Natural killer cell (primary cell): ENCODE results near the gene WDTC1. TPM values are rescaled to one million over a fixed set of nuclear protein-coding genes. Genes with fewer than 3 reads are reported as not detected.

Source experiments
- ATAC-seq, 3 donors: fragments of 150-1000 bp in 2 of 3; fragments of 200-7000 bp in 1 of 3; cut with Tn5 transposase; 1 replicate in 1 of 3; 2 replicates in 2 of 3; pipeline ENCODE4 v1.10.0; 2021; ENCODE audit warnings: mild to moderate bottlenecking in 2 of 3, moderate library complexity in 2 of 3
- DNase-seq, 2 donors: peaks; one replicate each; pipeline versions ENCODE4 v3.0.0 to v3.0.0-alpha.2; 2013 to 2021; ENCODE audit warnings: mixed read lengths in 1 of 2
- H3K27ac ChIP-seq: one replicate; pipeline ENCODE4 v1.5.1; 2013; ENCODE audit warnings: mild to moderate bottlenecking, low read length
- H3K27me3 ChIP-seq: one replicate; pipeline ENCODE4 v1.6.1; 2013; ENCODE audit warnings: low read length; ENCODE audit not compliant: control insufficient read depth, insufficient read depth
- H3K36me3 ChIP-seq: one replicate; pipeline ENCODE4 v1.6.1; 2013; ENCODE audit warnings: low read length; ENCODE audit not compliant: control insufficient read depth, insufficient read depth
- H3K4me1 ChIP-seq: one replicate; pipeline ENCODE4 v1.6.1; 2013; ENCODE audit warnings: low read length; ENCODE audit not compliant: control insufficient read depth, insufficient read depth
- H3K4me3 ChIP-seq: one replicate; pipeline ENCODE4 v1.5.1; 2013; ENCODE audit warnings: low read length
- H3K9me3 ChIP-seq: one replicate; pipeline ENCODE4 v1.6.1; 2013; ENCODE audit warnings: low read length; ENCODE audit not compliant: control insufficient read depth, insufficient read depth
- H3K27ac Mint-ChIP-seq, 2 donors: one replicate each; pipeline ENCODE4 v1.8.0; 2022; ENCODE audit warnings: mild to moderate bottlenecking in 2 of 2, mixed read lengths in 2 of 2, moderate library complexity in 1 of 2
- H3K27me3 Mint-ChIP-seq, 2 donors: one replicate each; pipeline ENCODE4 v1.8.0; 2022; ENCODE audit warnings: low read depth in 2 of 2, mixed read lengths in 2 of 2
- H3K36me3 Mint-ChIP-seq: one replicate; pipeline ENCODE4 v1.8.0; 2022; ENCODE audit warnings: mixed read lengths
- H3K4me1 Mint-ChIP-seq, 2 donors: one replicate each; pipeline ENCODE4 v1.8.0; 2022; ENCODE audit warnings: mixed read lengths in 2 of 2
- H3K4me3 Mint-ChIP-seq: one replicate; pipeline ENCODE4 v1.8.0; 2022; ENCODE audit warnings: mild to moderate bottlenecking, moderate library complexity, mixed read lengths
- H3K9me3 Mint-ChIP-seq, 2 donors: one replicate each; pipeline ENCODE4 v1.8.0; 2022; ENCODE audit warnings: mixed read lengths in 2 of 2
- CTCF ChIP-seq: fragments of 200-600 bp; IDR thresholded peaks from one replicate; pipeline ENCODE4 v1.8.0; 2022; ENCODE audit warnings: antibody characterized with exemption
- WGBS: methylation state at CpG from one replicate; pipeline ENCODE4 v1.1.7; 2013; ENCODE audit warnings: missing lambda C conversion rate; ENCODE audit not compliant: insufficient coverage; 5-methylcytosine and 5-hydroxymethylcytosine counted together
- intact Hi-C: fragments of 100-400 bp; cut with micrococcal nuclease; formaldehyde crosslinking; loops from one replicate; pipeline ENCODE4 v1.14.2; 2022
- total RNA-seq, 4 donors: library from RNA; stranded (reverse); fragments of 120-200 nt in 1 of 4; gene quantifications; one replicate each; pipeline versions ENCODE4 v1.2.3 to v1.2.4, GENCODE V29; 2013 to 2022

Gene WDTC1
- total RNA-seq, 3 donors from 2014 or later (not counting 1 experiment from before 2014, with no cell fraction given) = 68.9 to 82.0 (median 81.7) TPM

GRCh38 chr1:27336756-27337155 is 102.3 kb downstream of the WDTC1 start:
- H3K4me1 Mint-ChIP-seq = peaks cover 36 to 42% of the 10 kb centered on the region in 2 donors
- Histone ChIP-seq H3K4me1 (peaks cover 36% of the 10 kb centered on the region), H3K36me3 (peaks cover 42% of the 10 kb centered on the region), H3K27me3 (no peaks in the 10 kb centered on the region), H3K4me3 (no peak overlapping the region), H3K9me3 (no peaks in the 10 kb centered on the region), H3K27ac (no peak overlapping the region)
- H3K27ac Mint-ChIP-seq = peak overlapping the region in 1 of 2 donors; percentile 18
- intact Hi-C loops = no loop called here
- over 99% methylated on average over 5 of the region's 5 CpGs for WGBS
- H3K36me3 Mint-ChIP-seq = no peaks in the 10 kb centered on the region
- no peaks in the 10 kb centered on the region for H3K9me3 Mint-ChIP-seq
- TF ChIP-seq CTCF = no peak
- H3K27me3 Mint-ChIP-seq = no peaks in the 10 kb centered on the region
- DNase-seq (no peak), ATAC-seq (no peak)
- H3K4me3 Mint-ChIP-seq = no peak overlapping the region

GRCh38 chr1:27338751-27339150 is 104.3 kb downstream of the WDTC1 start:
- 97% methylated on average over 6 of the region's 6 CpGs for WGBS
- H3K4me1 Mint-ChIP-seq = peaks cover 39 to 42% of the 10 kb centered on the region in 2 donors
- intact Hi-C loops = no loop called here

GRCh38 chr1:27339213-27339612 is 104.8 kb downstream of the WDTC1 start:
- DNase-seq (no peak), ATAC-seq (no peak)
- Histone ChIP-seq H3K36me3 (peaks cover 25% of the 10 kb centered on the region), H3K9me3 (no peaks in the 10 kb centered on the region), H3K4me3 (no peak overlapping the region), H3K27me3 (no peaks in the 10 kb centered on the region), H3K27ac (no peak overlapping the region), H3K4me1 (peaks cover 41% of the 10 kb centered on the region)
- peaks cover 42 to 46% of the 10 kb centered on the region in 2 donors for H3K4me1 Mint-ChIP-seq
- H3K27ac Mint-ChIP-seq = peak overlapping the region; percentile 88 to 90
- H3K27me3 Mint-ChIP-seq = no peaks in the 10 kb centered on the region
- H3K9me3 Mint-ChIP-seq = no peaks in the 10 kb centered on the region
- peak overlapping the region; percentile 37 for H3K4me3 Mint-ChIP-seq
- TF ChIP-seq CTCF = no peak
- intact Hi-C loops = no loop called here
- WGBS = 86% methylated on average over 5 of the region's 5 CpGs
- no peaks in the 10 kb centered on the region for H3K36me3 Mint-ChIP-seq

More at GRCh38 chr1:27338751-27339150, 104.3 kb downstream of the WDTC1 start:
- ATAC-seq = no peak
- Histone ChIP-seq H3K27ac (no peak overlapping the region), H3K36me3 (peaks cover 29% of the 10 kb centered on the region), H3K27me3 (no peaks in the 10 kb centered on the region), H3K4me3 (no peak overlapping the region), H3K9me3 (no peaks in the 10 kb centered on the region), H3K4me1 (peaks cover 36% of the 10 kb centered on the region)
- no peak for TF ChIP-seq CTCF
- no peaks in the 10 kb centered on the region for H3K27me3 Mint-ChIP-seq
- H3K9me3 Mint-ChIP-seq = no peaks in the 10 kb centered on the region
- peak overlapping the region; percentile 37 for H3K4me3 Mint-ChIP-seq
- no peak for DNase-seq
- H3K36me3 Mint-ChIP-seq = no peaks in the 10 kb centered on the region
- peak overlapping the region; percentile 88 to 90 for H3K27ac Mint-ChIP-seq
